Neuronal stem cell (in vitro differentiated cells): ENCODE data around the gene OSTM1.

Source experiments
- DNase-seq: peaks from one replicate; pipeline ENCODE4 v3.0.0-alpha.2; 2013; ENCODE audit warnings: low spot score
- H2AFZ ChIP-seq: one replicate; pipeline ENCODE4 v1.6.1; 2013; ENCODE audit warnings: mild to moderate bottlenecking, low read length, inconsistent platforms
- H2AK5ac ChIP-seq: 2 replicates; pipeline ENCODE4 v1.6.1; 2013; ENCODE audit warnings: low read depth, mild to moderate bottlenecking, inconsistent platforms, low read length, moderate library complexity, mixed read lengths
- H2BK120ac ChIP-seq: 2 replicates; pipeline ENCODE4 v1.6.1; 2013; ENCODE audit warnings: low read depth, mild to moderate bottlenecking, inconsistent platforms, low read length, moderate library complexity, mixed read lengths
- H2BK12ac ChIP-seq: one replicate; pipeline ENCODE4 v1.6.1; 2013; ENCODE audit warnings: low read length, inconsistent platforms
- H2BK15ac ChIP-seq: 2 replicates; pipeline ENCODE4 v1.6.1; 2013; ENCODE audit warnings: mild to moderate bottlenecking, low read length, inconsistent platforms, mixed read lengths
- H2BK5ac ChIP-seq: one replicate; pipeline ENCODE4 v1.6.1; 2013; ENCODE audit warnings: inconsistent platforms, mild to moderate bottlenecking, low read length, moderate library complexity
- H3K14ac ChIP-seq: one replicate; pipeline ENCODE4 v1.6.1; 2013; ENCODE audit warnings: low read length, inconsistent platforms
- H3K18ac ChIP-seq: 2 replicates; pipeline ENCODE4 v1.6.1; 2013; ENCODE audit warnings: low read length, inconsistent platforms
- H3K23ac ChIP-seq: 2 replicates; pipeline ENCODE4 v1.6.1; 2013; ENCODE audit warnings: low read depth, mild to moderate bottlenecking, mixed read lengths, low read length, inconsistent platforms; ENCODE audit not compliant: poor library complexity
- H3K27ac ChIP-seq: replicated peaks from 3 replicates; pipeline ENCODE4 v1.5.1; 2013; ENCODE audit warnings: low read length, inconsistent platforms
- H3K27me3 ChIP-seq, 3 experiments: 2 replicates each; pipeline ENCODE4 v1.6.1; 2013; ENCODE audit warnings: low read length in 3 of 3, mild to moderate bottlenecking in 2 of 3, inconsistent platforms in 1 of 3, low read depth in 1 of 3, mixed read lengths in 1 of 3, moderate library complexity in 1 of 3; ENCODE audit not compliant: control insufficient read depth in 3 of 3, insufficient read depth in 3 of 3
- H3K36me3 ChIP-seq, 2 donors: replicated peaks in 1 of 2; 2 replicates each; pipeline ENCODE4 v1.6.1; 2013; ENCODE audit warnings: low read length in 2 of 2; ENCODE audit not compliant: control insufficient read depth in 2 of 2, insufficient read depth in 2 of 2
- H3K4ac ChIP-seq: 2 replicates; pipeline ENCODE4 v1.6.1; 2013; ENCODE audit warnings: inconsistent platforms, mild to moderate bottlenecking, low read length, moderate library complexity
- H3K4me1 ChIP-seq, 2 donors: 1 replicate in 1 of 2; 2 replicates in 1 of 2; pipeline ENCODE4 v1.6.1; 2013; ENCODE audit warnings: low read length in 2 of 2, low read depth in 1 of 2; ENCODE audit not compliant: control insufficient read depth in 2 of 2, insufficient read depth in 1 of 2
- H3K4me2 ChIP-seq: one replicate; pipeline ENCODE4 v1.6.1; 2013; ENCODE audit warnings: mild to moderate bottlenecking, low read length, inconsistent platforms; ENCODE audit not compliant: insufficient read depth, poor library complexity, severe bottlenecking
- H3K4me3 ChIP-seq, 2 donors: 2 replicates each; pipeline ENCODE4 v1.5.1; 2013; ENCODE audit warnings: low read length in 2 of 2, mild to moderate bottlenecking in 2 of 2, inconsistent platforms in 1 of 2, moderate library complexity in 1 of 2
- H3K79me1 ChIP-seq: one replicate; pipeline ENCODE4 v1.6.1; 2013; ENCODE audit warnings: low read depth, mild to moderate bottlenecking, inconsistent platforms, low read length, moderate library complexity
- H3K9ac ChIP-seq: one replicate; pipeline ENCODE4 v1.6.1; 2013; ENCODE audit warnings: mild to moderate bottlenecking, low read depth, low read length, inconsistent platforms; ENCODE audit not compliant: poor library complexity
- H3K9me3 ChIP-seq, 2 donors: replicated peaks in 1 of 2; 2 replicates each; pipeline versions ENCODE3 to v1.6.1; 2013; ENCODE audit warnings: low read length in 2 of 2, mild to moderate bottlenecking in 2 of 2, inconsistent platforms in 1 of 2, low read depth in 1 of 2, mixed read lengths in 1 of 2, moderate library complexity in 1 of 2; ENCODE audit not compliant: control insufficient read depth in 2 of 2, insufficient read depth in 1 of 2
- H4K8ac ChIP-seq: one replicate; pipeline ENCODE4 v1.6.1; 2013; ENCODE audit warnings: low read depth, mild to moderate bottlenecking, inconsistent platforms, low read length, moderate library complexity
- H4K91ac ChIP-seq: one replicate; pipeline ENCODE4 v1.6.1; 2013; ENCODE audit warnings: low read length, low read depth, mild to moderate bottlenecking, inconsistent platforms; ENCODE audit not compliant: poor library complexity
- WGBS, 2 donors: extraction: QIAGEN DNeasy Blood & Tissue Kit; methylation state at CpG; one replicate each; pipeline ENCODE4 v1.1.7; 2013; ENCODE audit warnings: missing lambda C conversion rate in 2 of 2, mixed read lengths in 1 of 2; ENCODE audit not compliant: insufficient read length in 2 of 2, insufficient replicate concordance in 1 of 2; ENCODE audit errors: extremely low coverage in 2 of 2; 5-methylcytosine and 5-hydroxymethylcytosine counted together

OSTM1 gene

DNA sequence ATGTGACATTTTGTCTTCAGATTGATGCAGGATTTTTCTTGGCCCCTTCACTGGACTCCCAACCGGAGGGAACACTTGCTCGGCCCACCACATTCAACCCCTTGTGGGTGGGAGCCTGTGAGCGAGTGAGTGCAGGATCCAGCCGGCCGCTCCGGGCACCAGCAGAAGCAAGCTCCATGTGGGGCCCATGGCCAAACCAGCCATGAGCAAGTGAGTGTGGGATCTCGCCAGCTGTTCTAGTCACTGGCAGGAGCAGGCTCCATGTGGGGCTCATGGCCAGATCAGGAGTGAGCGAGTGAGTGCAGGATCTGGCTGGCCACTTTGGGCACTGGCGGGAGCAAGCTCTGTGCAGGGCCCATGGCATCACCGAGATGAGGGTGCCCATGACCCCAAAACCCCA, 42.6 kb downstream of the OSTM1 start:
- DNase-seq: no peak
- Histone ChIP-seq H3K14ac (no peak overlapping the region), H3K4me2 (no peak overlapping the region), H3K27ac (no peak overlapping the region), H3K36me3 (no peaks in the 10 kb centered on the region), H2AK5ac (no peak overlapping the region), H4K8ac (no peak overlapping the region), H2AFZ (no peak overlapping the region), H3K18ac (no peak overlapping the region), H3K9ac (no peak overlapping the region), H2BK120ac (no peak overlapping the region), H2BK12ac (no peak overlapping the region), H3K4me1 (peaks cover 0 to 7% of the 10 kb centered on the region in 2 donors), H3K9me3 (no peaks in the 10 kb centered on the region), H2BK15ac (no peak overlapping the region), H3K4ac (no peak overlapping the region), H3K4me3 (peak overlapping the region in 1 of 2 donors; percentile 63), H3K79me1 (no peaks in the 10 kb centered on the region), H3K23ac (no peak overlapping the region), H3K27me3 (no peaks in the 10 kb centered on the region), H4K91ac (no peak overlapping the region), H2BK5ac (no peak overlapping the region)
- no CpG with 5 or more reads among the region's 10 CpGs for WGBS, 2 donors

DNA sequence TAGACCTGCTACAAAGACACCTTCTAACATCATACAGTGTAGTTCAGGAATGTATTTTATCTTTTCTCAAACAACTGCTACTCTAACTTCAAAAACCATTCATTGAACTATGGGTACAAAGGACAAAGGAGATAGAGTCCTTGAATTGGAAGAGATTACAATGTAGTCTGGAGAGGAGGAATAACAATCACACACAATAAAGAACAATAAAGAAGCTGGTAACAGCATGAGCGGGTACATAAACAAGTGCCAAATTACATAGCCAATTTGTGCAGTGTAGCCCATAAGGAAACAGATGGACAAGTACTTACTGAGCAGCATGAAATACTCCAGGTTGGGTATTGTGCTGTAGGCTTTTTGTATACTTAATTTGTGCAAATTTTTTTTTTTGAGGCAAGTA, 44.3 kb downstream of the OSTM1 start:
- no peak overlapping the region for H3K4me3 ChIP-seq

GRCh38 chr6:108029226-108029921, 45.2 kb downstream of the OSTM1 start:
- no peak overlapping the region for H2BK12ac ChIP-seq
- no peak overlapping the region for H3K4ac ChIP-seq
- WGBS, 2 donors: no CpG with 5 or more reads among the region's 6 CpGs
- H3K14ac ChIP-seq: no peak overlapping the region
- H3K27ac ChIP-seq: no peak overlapping the region
- no peak overlapping the region for H2BK15ac ChIP-seq
- no peaks in the 10 kb centered on the region for H3K9me3 ChIP-seq
- peaks cover 0 to 5% of the 10 kb centered on the region in 2 donors for H3K4me1 ChIP-seq
- DNase-seq: no peak
- H2AFZ ChIP-seq: no peak overlapping the region
- H3K4me2 ChIP-seq: no peak overlapping the region
- H3K23ac ChIP-seq: no peak overlapping the region
- H4K8ac ChIP-seq: no peak overlapping the region
- H3K36me3 ChIP-seq: no peaks in the 10 kb centered on the region
- no peaks in the 10 kb centered on the region for H3K27me3 ChIP-seq
- H2BK5ac ChIP-seq: no peak overlapping the region
- no peak overlapping the region for H4K91ac ChIP-seq
- H2AK5ac ChIP-seq: no peak overlapping the region
- no peak overlapping the region for H3K18ac ChIP-seq
- H3K79me1 ChIP-seq: no peaks in the 10 kb centered on the region
- no peak overlapping the region for H3K9ac ChIP-seq
- no peak overlapping the region for H3K4me3 ChIP-seq
- no peak overlapping the region for H2BK120ac ChIP-seq

More for the DNA sequence above, 44.3 kb downstream of the OSTM1 start:
- Histone ChIP-seq H3K36me3 (no peaks in the 10 kb centered on the region), H2BK5ac (no peak overlapping the region), H2BK120ac (no peak overlapping the region), H3K4ac (no peak overlapping the region), H2BK12ac (no peak overlapping the region), H3K18ac (no peak overlapping the region), H3K79me1 (no peaks in the 10 kb centered on the region), H2BK15ac (no peak overlapping the region), H3K27me3 (no peaks in the 10 kb centered on the region), H3K9ac (no peak overlapping the region), H3K27ac (no peak overlapping the region), H3K23ac (no peak overlapping the region), H2AK5ac (no peak overlapping the region), H3K14ac (no peak overlapping the region), H4K91ac (no peak overlapping the region), H3K4me1 (peaks cover 0 to 5% of the 10 kb centered on the region in 2 donors), H3K4me2 (no peak overlapping the region), H4K8ac (no peak overlapping the region), H2AFZ (no peak overlapping the region), H3K9me3 (no peaks in the 10 kb centered on the region)
- no CpG with 5 or more reads among the region's 1 CpG for WGBS, 2 donors
- no peak for DNase-seq

- Histone ChIP-seq H4K8ac (no peak overlapping the region), H3K4me2 (no peak overlapping the region), H3K27ac (no peak overlapping the region), H3K23ac (no peak overlapping the region), H3K4me1 (peaks cover 0 to 5% of the 10 kb centered on the region in 2 donors), H3K18ac (no peak overlapping the region), H3K4me3 (no peak overlapping the region), H3K9me3 (no peaks in the 10 kb centered on the region), H3K79me1 (no peaks in the 10 kb centered on the region), H2BK5ac (no peak overlapping the region), H2BK12ac (no peak overlapping the region), H3K27me3 (no peaks in the 10 kb centered on the region), H2AFZ (no peak overlapping the region), H3K14ac (no peak overlapping the region), H3K9ac (no peak overlapping the region), H3K4ac (no peak overlapping the region), H4K91ac (no peak overlapping the region), H2BK15ac (no peak overlapping the region), H3K36me3 (no peaks in the 10 kb centered on the region), H2BK120ac (no peak overlapping the region), H2AK5ac (no peak overlapping the region)
- no CpG with 5 or more reads among the region's 3 CpGs for WGBS, 2 donors
- no peak for DNase-seq
Observed at GRCh38 chr6:108027594-108027993, 46.9 kb downstream of the OSTM1 start.
